ENCODE data around the gene SH2B3.

SH2B3 gene

DNA sequence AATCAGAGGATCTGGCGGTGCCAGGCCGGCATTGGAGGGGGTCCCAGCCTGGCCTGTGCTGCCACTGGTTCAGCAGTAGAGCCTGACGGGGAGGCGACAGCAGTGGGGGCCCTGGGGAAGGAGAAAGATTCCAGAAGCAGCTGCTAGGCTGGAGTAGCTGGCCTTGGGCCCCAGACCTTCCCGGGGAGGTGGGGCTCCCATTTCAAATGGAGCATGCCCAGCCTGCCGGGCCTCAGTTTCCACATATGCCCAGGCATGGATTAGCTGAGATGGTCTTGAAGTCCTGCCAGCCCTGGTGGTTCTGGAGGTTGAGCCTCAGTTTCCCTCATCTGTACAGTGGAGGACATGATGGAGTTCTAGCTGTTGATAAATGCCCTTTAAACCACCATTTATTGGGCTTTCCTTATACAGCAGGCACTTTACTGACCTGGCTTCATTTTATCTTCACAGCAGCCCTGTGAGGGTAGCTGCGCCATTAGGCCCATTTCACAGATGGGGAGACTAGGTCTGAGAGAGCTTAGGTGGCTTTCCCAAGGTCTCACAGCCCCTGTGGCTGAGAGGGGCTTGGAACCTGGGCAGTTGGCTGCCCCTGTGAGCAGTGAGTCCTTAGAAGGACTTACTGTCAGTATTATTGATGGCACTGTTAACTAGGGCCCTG is 21.8 kb downstream of the SH2B3 start:
- no peak for DNase-seq (ENCODE audit: low read depth in 2 of 3, low spot score in 1 of 3)

- DNase-seq (ENCODE audit: low read depth in 2 of 3, low spot score in 1 of 3): no peak
Measured at GRCh38 chr12:111428081-111428727, 22.5 kb downstream of the SH2B3 start.

- no peak for DNase-seq (ENCODE audit: low read depth in 2 of 3, low spot score in 1 of 3)
Measured at GRCh38 chr12:111428728-111429175, 23.0 kb downstream of the SH2B3 start.

- DNase-seq (ENCODE audit: low read depth in 2 of 3, low spot score in 1 of 3): peak in 2 of 3 donors; percentile 32 to 38
Measured at GRCh38 chr12:111429828-111430432, 24.2 kb downstream of the SH2B3 start.

DNA sequence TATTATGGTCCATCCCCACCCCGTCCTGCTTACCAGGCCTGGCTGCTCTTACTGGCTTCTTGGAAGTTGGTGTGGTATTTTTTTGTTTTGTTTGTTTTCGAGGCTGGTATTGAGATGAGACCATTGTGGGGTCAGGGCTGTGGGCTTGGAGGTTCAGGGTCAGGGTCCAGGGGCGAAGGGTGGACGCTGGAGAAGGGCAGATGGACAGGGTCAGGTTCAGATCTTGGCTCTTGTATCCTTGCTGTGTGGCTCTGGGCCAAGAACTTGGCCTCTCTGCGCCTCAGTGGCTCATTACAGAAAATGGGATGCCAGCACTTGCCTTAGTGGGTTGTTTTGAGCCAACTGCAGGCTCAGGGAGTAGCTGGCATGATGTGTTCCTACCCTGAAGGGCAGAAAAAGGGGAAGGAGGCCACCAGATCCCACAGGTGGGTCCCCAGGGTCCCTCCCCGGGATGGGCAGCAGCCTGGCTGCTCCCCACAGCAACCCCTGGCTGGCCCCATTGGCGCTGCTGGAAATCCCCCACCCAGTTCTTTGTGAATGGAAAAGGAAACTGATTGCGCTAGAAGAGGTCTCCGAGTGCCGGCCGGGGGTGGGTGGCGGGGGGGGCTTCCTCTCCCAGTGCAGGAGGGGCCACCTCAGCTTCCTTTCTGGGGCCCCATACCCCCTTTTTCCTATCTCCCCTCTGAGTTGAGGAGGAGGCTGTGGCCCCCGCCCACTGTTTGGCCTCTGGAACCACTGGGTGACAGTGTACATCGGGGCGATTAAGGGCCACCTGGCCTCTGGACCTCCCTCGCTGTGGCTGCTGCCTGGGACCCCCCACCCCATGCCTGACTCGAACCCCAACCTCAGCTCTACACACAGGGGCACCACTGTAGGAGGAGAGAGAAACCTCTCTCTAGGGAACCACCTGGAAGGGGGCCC is 25.0 kb downstream of the SH2B3 start:
- DNase-seq (ENCODE audit: low read depth in 2 of 3, low spot score in 1 of 3): peak in 2 of 3 donors; percentile 46 to 52

DNA sequence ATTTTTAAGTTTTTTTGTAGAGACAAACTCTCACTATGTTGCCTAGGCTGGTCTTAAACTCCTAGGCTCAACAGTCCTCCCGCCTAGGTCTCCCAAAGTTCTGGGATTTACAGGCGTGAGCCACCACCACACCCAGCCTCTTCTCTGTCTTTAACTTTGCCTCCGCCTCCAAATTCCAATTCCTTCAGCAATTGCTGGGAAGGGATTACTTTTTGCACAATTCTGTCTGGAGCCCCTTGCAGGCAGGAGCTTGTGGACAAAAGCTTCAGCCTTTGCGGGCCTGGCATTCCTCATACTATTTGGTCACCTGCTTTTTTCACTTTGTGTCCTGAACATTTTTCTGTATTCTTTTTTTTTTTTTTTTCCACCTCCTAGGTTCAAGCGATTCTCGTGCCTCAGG is 26.0 kb downstream of the SH2B3 start:
- DNase-seq (ENCODE audit: low read depth in 2 of 3, low spot score in 1 of 3): no peak

GRCh38 chr12:111434049-111434448 is 28.3 kb downstream of the SH2B3 start:
- no peak for DNase-seq (ENCODE audit: low read depth in 2 of 3, low spot score in 1 of 3)

GRCh38 chr12:111434680-111435338 is 29.1 kb downstream of the SH2B3 start:
- peak; percentile 69 to 76 (median 73) for DNase-seq (ENCODE audit: low read depth in 2 of 3, low spot score in 1 of 3)

GRCh38 chr12:111435661-111436201 is 30.0 kb downstream of the SH2B3 start:
- no peak for DNase-seq (ENCODE audit: low read depth in 2 of 3, low spot score in 1 of 3)

DNA sequence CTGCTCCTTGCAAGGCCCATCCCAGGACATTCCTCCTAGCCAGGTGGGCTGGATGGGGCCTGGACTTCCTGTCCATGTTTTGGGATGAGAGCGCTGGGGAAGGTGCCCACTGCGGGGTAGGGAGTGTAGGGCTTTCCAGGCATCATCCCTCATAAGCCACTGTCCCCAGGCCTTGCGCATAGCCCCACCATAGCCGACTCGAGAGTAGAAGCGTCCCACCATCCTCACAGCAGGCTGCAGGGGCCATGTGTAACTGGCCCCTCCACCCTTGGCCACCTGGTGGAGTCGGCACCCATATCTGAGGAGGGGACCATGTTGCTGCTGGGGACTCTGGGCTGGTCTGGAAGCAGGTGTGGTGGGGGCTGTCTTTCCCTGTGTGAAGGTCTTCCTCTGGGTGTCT is 30.5 kb downstream of the SH2B3 start:
- DNase-seq (ENCODE audit: low read depth in 2 of 3, low spot score in 1 of 3): no peak

DNA sequence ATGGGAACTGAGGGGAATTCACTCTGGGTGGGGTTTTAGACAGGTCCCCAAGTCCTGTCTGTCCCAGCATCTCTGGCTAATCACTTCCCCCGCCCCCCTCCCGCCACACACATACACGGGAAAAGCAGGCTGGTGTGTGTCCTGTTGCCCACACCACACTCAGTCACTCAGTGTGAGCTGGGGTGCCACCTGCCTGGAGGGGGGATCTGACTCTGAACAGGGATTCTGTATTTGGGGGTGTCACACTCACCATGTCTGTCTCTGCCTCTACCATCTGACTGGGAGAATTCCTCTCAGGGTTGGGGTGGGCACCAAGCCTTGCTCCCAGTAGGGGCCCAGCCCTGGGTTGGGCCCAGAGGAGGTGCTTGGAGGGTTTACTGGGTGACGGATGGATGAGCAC is 31.1 kb downstream of the SH2B3 start:
- DNase-seq (ENCODE audit: low read depth in 2 of 3, low spot score in 1 of 3): no peak

- no peak for DNase-seq (ENCODE audit: low read depth in 2 of 3, low spot score in 1 of 3)
Measured at GRCh38 chr12:111437816-111438454, 32.2 kb downstream of the SH2B3 start.

- DNase-seq (ENCODE audit: low read depth in 2 of 3, low spot score in 1 of 3): no peak
Measured at GRCh38 chr12:111438481-111438880, 32.8 kb downstream of the SH2B3 start.

GRCh38 chr12:111439657-111440151 is 34.0 kb downstream of the SH2B3 start:
- DNase-seq (ENCODE audit: low read depth in 2 of 3, low spot score in 1 of 3): no peak

GRCh38 chr12:111440152-111440551 is 34.4 kb downstream of the SH2B3 start:
- no peak for DNase-seq (ENCODE audit: low read depth in 2 of 3, low spot score in 1 of 3)

DNA sequence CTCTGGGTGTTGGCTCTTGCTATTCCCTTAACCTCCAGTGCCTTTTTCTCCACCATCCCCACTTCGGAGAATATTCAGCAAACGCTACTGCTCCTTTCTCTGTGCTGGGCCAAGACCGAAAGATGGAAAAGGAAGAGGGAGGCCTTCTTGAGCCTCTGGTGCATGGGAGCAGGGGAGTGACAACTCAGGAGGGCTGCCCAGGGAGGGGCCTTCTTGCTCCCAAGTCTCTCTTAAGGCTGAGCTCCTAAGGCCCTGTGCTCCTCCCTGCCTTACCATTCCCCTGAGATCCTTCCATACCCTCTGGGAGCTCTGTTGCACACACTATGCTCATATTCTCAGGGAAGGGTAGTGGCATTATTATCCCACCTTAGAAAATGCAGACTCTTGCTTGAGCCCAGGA is 34.9 kb downstream of the SH2B3 start:
- DNase-seq (ENCODE audit: low read depth in 2 of 3, low spot score in 1 of 3): no peak

DNA sequence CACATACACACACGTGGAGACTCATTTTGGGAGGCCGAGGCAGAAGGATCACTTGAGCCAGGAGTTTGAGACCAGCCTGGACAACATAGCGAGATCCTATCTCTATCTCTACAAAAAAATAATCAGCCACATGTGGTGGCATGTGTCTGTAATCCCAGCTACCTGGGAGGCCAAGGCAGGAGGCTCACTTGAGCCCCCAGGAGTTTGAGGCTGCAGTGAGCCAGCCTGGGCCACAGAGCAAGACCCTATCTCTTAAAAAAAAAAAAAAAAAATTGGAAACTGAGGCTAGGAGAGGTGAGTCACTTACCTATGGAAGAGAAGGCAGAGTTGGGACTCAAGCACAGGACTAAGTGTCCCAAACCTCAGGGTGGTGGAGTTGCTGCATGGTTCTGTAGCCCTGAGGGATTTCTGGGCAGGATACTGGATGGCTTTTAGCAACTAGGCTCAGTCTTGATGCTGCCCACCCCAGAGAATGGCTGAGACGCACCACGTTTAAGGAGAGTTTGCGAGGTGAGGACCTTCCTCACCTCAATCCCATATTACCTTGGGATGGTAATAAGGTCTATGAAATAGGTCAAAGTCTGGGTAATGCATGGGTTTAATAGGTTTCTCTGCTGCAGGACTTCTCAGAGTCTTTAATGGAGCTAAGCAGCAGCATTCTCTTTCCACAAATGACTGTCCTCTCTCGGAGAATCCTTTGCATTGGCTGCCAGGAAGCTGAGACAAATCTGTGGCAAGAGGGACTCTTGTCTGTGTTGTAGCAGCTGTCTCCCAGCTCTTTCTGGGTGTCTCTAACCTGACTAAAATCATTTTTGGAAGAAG is 35.6 kb downstream of the SH2B3 start:
- DNase-seq (ENCODE audit: low read depth in 2 of 3, low spot score in 1 of 3): no peak

DNA sequence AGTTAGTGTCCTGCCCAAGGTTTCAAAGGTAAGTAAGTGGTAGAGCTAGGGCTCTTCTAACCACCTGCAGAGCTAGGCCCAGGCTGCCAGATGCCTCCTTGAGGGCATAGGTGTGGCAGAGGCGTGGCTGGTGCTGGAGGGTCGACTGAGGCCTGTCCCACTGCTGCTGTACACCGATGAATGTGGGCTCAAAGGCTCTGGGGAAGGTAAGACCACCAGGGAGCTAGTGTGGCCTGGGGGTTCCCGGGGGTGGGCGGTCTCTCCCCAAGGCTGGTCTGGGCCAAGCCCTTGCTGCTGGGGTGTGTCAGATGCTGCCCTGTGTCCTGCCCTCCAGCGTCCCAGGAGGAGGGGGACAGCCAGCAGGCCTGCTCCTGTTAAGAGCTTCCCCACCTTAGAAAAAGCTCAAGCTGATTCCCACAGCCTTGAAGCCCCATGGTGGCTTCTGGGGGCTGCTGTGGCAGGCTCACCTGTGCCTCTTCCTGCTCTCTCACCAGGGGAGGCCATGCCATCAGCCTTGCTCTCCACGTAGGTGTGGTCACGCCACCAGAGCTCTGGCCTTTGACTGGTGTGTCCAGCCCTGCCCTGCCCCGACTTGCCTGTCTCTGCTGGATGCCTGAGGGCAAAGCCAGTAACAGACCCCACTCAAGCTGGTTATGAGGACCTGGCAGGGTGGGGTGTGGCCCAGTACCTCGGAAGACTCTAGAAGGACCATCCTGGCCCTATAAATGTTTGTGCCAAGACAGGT is 36.8 kb downstream of the SH2B3 start:
- DNase-seq (ENCODE audit: low read depth in 2 of 3, low spot score in 1 of 3): no peak

All from stimulated activated CD4-positive, alpha-beta T cell treated with anti-CD3 and anti-CD28 coated beads, Interleukin-12 subunit alpha, Interleukin-12 subunit beta, amount 100 ng/mL, for 48 hours (primary cell).